Karpas-422 (cell line): Measurements from ENCODE around the gene ADARB2. TPM values are rescaled to one million over a fixed set of nuclear protein-coding genes. Genes with fewer than 3 reads are reported as not detected.
"Not testable (repeated sequence)": the region's sequence is repeated elsewhere in the genome, so short reads cannot be mapped to it uniquely, and the experiment has no call there.

Experiments used
- DNase-seq: peaks from one replicate; pipeline ENCODE4 v3.0.0-alpha.2; 2015
- H2AFZ ChIP-seq: fragments of 200-600 bp; sonication (generic); 2 replicates; pipeline ENCODE4 v1.6.1; 2014; ENCODE audit warnings: antibody characterized with exemption, low read length, mixed read lengths
- H3K27ac ChIP-seq: fragments of 200-600 bp; sonication (generic); 2 replicates; pipeline ENCODE4 v1.5.1; 2014; ENCODE audit warnings: mild to moderate bottlenecking, low read length, moderate library complexity
- H3K27me3 ChIP-seq: fragments of 200-600 bp; sonication (generic); 2 replicates; pipeline ENCODE4 v1.6.1; 2014; ENCODE audit warnings: low read length, mixed read lengths
- H3K36me3 ChIP-seq: fragments of 200-600 bp; sonication (generic); 2 replicates; pipeline ENCODE4 v1.6.1; 2014; ENCODE audit warnings: low read length, mixed read lengths; ENCODE audit not compliant: insufficient read depth
- H3K4me1 ChIP-seq: fragments of 200-600 bp; sonication (generic); 2 replicates; pipeline ENCODE4 v1.6.1; 2014; ENCODE audit warnings: mild to moderate bottlenecking, low read length, mixed read lengths
- H3K4me2 ChIP-seq: fragments of 200-600 bp; sonication (generic); 2 replicates; pipeline ENCODE4 v1.6.1; 2014; ENCODE audit warnings: low read length, low read depth, mild to moderate bottlenecking; ENCODE audit not compliant: poor library complexity, severe bottlenecking
- H3K4me3 ChIP-seq: fragments of 200-600 bp; sonication (generic); 2 replicates; pipeline ENCODE4 v1.5.1; 2014; ENCODE audit warnings: mild to moderate bottlenecking, antibody characterized with exemption, low read length, mixed read lengths
- H3K79me2 ChIP-seq: fragments of 200-600 bp; sonication (generic); 2 replicates; pipeline ENCODE4 v1.6.1; 2014; ENCODE audit warnings: mild to moderate bottlenecking, low read length, mixed read lengths
- H3K9ac ChIP-seq: fragments of 200-600 bp; sonication (generic); 2 replicates; pipeline ENCODE4 v1.6.0; 2014; ENCODE audit warnings: low read length
- H3K9me2 ChIP-seq: fragments of 200-600 bp; sonication (generic), shearing (Covaris generic); replicated peaks from 2 replicates; pipeline ENCODE4 v1.6.0; 2014; ENCODE audit warnings: mild to moderate bottlenecking, low read length, moderate library complexity; ENCODE audit not compliant: insufficient read depth
- H3K9me3 ChIP-seq: fragments of 300-700, 200-600 bp; sonication (generic); 2 replicates; pipeline ENCODE4 v1.6.1; 2014; ENCODE audit warnings: low read length, mixed read lengths
- H4K20me1 ChIP-seq: fragments of 200-600 bp; sonication (generic); 2 replicates; pipeline ENCODE4 v1.6.1; 2014; ENCODE audit warnings: mild to moderate bottlenecking, antibody characterized with exemption, low read length, low read depth; ENCODE audit not compliant: insufficient read depth
- total RNA-seq: library from RNA; depleted of rRNA; stranded (reverse); fragments of >200 nt; shearing (Covaris generic); gene quantifications from 2 replicates; pipeline ENCODE4 v1.2.3, GENCODE V29; 2014; ENCODE audit warnings: low replicate concordance

ADARB2 gene
- total RNA-seq, 1 experiment from 2014 or later: not detected

DNA sequence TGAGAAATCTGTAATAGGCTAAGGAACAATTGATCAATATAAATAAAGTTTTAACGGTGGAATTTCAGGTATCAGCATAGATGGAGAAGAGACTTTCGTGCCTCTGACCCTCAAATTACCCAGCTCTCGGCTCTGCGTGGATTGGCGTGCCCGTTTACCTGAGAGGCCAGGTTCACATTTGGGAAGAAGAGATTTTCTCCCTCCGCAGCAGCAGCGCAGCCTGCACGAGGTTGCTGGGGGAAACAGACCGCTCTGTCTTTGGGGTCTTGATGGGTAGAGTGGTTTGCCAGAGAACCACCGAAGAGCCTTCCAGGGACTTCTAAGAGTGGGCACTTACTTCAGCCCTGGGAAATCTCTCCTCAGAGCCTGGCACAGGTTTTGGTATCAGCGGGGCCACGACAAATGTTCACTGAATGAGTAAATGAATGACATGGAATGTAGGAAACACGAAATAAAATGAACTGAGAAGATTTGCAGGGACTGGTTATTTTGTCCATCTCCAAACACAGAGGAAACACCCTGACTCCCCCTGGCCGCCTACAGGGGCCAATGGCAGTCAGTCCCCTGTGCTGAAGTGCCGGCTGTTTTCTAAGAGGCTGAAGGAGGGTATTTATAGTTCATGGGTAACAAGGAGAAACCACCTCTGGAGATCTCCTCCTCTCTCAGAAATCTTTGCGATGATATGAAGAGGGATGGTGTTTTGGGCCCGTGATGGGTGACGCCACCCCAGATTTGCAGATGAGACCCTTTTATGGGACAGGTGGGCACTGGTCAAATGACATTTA is 338.5 kb downstream of the ADARB2 start:
- no peaks in the 10 kb centered on the region for H3K27me3 ChIP-seq
- H3K4me1 ChIP-seq: no peaks in the 10 kb centered on the region
- no peak overlapping the region for H3K4me2 ChIP-seq
- no peaks in the 10 kb centered on the region for H3K9me3 ChIP-seq
- H3K79me2 ChIP-seq: no peaks in the 10 kb centered on the region
- no peaks in the 10 kb centered on the region for H3K9me2 ChIP-seq
- H4K20me1 ChIP-seq: no peaks in the 10 kb centered on the region
- DNase-seq: no peak
- no peak overlapping the region for H3K4me3 ChIP-seq
- no peak overlapping the region for H2AFZ ChIP-seq
- H3K9ac ChIP-seq: no peak overlapping the region
- no peaks in the 10 kb centered on the region for H3K36me3 ChIP-seq
- H3K27ac ChIP-seq: no peak overlapping the region

DNA sequence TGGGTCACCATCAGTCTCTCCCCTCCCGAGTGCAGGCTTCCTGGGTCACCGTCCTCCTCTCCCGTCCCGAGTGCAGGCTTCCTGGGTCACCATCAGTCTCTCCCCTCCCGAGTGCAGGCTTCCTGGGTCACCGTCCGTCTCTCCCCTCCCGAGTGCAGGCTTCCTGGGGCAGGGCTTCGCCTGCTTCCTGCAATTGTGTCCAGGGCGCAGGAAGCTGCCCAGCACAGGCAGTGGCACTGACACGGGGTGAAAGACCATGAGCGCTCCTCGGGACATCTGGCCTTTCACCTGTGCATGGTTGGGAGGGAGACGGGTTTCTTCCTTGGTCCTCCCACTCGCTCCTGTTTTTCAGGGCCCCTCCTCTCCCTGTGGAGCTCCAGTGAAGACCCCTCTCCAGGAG is 339.2 kb downstream of the ADARB2 start:
- H3K36me3 ChIP-seq, H3K9me2 ChIP-seq, H3K4me1 ChIP-seq, H2AFZ ChIP-seq, H3K9me3 ChIP-seq, H3K4me3 ChIP-seq, DNase-seq, H4K20me1 ChIP-seq, H3K9ac ChIP-seq, H3K27ac ChIP-seq, H3K4me2 ChIP-seq, H3K27me3 ChIP-seq, H3K79me2 ChIP-seq: not testable (repeated sequence)

DNA sequence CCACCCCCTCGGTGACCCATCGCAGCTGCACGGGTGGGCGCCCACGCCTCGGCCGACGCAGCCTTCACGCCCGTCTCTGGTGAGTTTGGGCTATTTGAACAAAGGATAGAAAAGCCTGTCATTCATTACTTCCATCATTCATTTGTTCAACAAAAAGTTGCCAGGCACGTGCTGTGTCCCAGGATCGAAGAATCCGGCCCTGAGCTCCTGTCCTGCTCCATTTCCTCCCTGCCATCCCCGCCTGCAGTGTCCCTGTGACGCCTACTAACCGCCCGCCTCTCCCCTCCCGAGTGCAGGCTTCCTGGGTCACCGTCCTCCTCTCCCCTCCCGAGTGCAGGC is 341.1 kb downstream of the ADARB2 start:
- Histone ChIP-seq H3K4me1 (no peaks in the 10 kb centered on the region), H3K36me3 (no peaks in the 10 kb centered on the region), H3K9me2 (no peaks in the 10 kb centered on the region), H3K4me2 (no peak overlapping the region), H3K9ac (no peak overlapping the region), H3K9me3 (no peaks in the 10 kb centered on the region), H2AFZ (no peak overlapping the region), H3K27me3 (no peaks in the 10 kb centered on the region), H3K27ac (no peak overlapping the region), H3K79me2 (no peaks in the 10 kb centered on the region), H3K4me3 (no peak overlapping the region), H4K20me1 (no peaks in the 10 kb centered on the region)
- DNase-seq: no peak

- Histone ChIP-seq H3K9ac (no peak overlapping the region), H3K4me1 (no peaks in the 10 kb centered on the region), H3K79me2 (no peaks in the 10 kb centered on the region), H3K4me3 (no peak overlapping the region), H3K9me3 (no peaks in the 10 kb centered on the region), H3K9me2 (no peaks in the 10 kb centered on the region), H2AFZ (no peak overlapping the region), H4K20me1 (no peaks in the 10 kb centered on the region), H3K27me3 (no peaks in the 10 kb centered on the region), H3K4me2 (no peak overlapping the region), H3K27ac (no peak overlapping the region), H3K36me3 (no peaks in the 10 kb centered on the region)
- no peak for DNase-seq
Observed at GRCh38 chr10:1395481-1396296, 341.6 kb downstream of the ADARB2 start.

DNA sequence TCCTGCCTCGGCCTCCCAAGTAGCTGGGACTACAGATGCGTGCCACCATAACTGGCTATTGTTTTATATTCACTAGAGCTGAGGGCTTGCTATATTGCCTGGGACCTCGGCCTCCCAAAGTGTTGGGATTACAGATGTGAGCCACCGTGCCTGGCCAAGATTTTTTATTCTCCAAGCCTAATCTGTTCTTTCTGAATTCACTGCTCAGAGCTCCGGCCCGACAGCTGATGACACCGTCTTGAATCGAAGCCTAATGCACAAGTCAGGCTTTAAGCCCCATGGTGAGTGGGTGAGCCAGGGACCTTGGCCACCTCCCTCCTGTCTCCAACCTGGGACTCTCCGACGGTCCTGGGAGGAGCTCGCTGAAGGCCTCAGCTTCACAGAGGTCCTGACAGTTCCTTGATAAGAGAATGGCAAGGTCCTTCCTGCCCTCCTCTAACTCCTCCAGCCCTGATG is 342.3 kb downstream of the ADARB2 start:
- Histone ChIP-seq H3K4me2 (no peak overlapping the region), H3K27ac (no peak overlapping the region), H3K9ac (no peak overlapping the region), H4K20me1 (no peaks in the 10 kb centered on the region), H3K27me3 (no peaks in the 10 kb centered on the region), H2AFZ (no peak overlapping the region), H3K9me2 (no peaks in the 10 kb centered on the region), H3K9me3 (no peaks in the 10 kb centered on the region), H3K4me3 (no peak overlapping the region), H3K79me2 (no peaks in the 10 kb centered on the region), H3K36me3 (no peaks in the 10 kb centered on the region), H3K4me1 (peaks cover 3% of the 10 kb centered on the region; the same call in 1 of the 2 replicates)
- no peak for DNase-seq

- no peak for DNase-seq
- Histone ChIP-seq H3K9me3 (no peaks in the 10 kb centered on the region), H3K4me1 (peaks cover 4% of the 10 kb centered on the region; the same call in 1 of the 2 replicates), H3K27ac (no peak overlapping the region), H3K27me3 (no peaks in the 10 kb centered on the region), H3K36me3 (no peaks in the 10 kb centered on the region), H3K9ac (no peak overlapping the region), H2AFZ (no peak overlapping the region), H3K79me2 (no peaks in the 10 kb centered on the region), H3K4me3 (no peak overlapping the region), H4K20me1 (no peaks in the 10 kb centered on the region), H3K4me2 (no peak overlapping the region), H3K9me2 (no peaks in the 10 kb centered on the region)
Observed at GRCh38 chr10:1394155-1394912, 343.0 kb downstream of the ADARB2 start.

GRCh38 chr10:1393481-1393880 is 343.8 kb downstream of the ADARB2 start:
- H3K79me2 ChIP-seq: no peaks in the 10 kb centered on the region
- no peaks in the 10 kb centered on the region for H3K9me3 ChIP-seq
- no peak overlapping the region for H3K27ac ChIP-seq
- no peak overlapping the region for H3K4me3 ChIP-seq
- H2AFZ ChIP-seq: no peak overlapping the region
- H3K9me2 ChIP-seq: no peaks in the 10 kb centered on the region
- no peaks in the 10 kb centered on the region for H3K27me3 ChIP-seq
- no peak for DNase-seq
- no peak overlapping the region for H3K4me2 ChIP-seq
- no peak overlapping the region for H3K9ac ChIP-seq
- H4K20me1 ChIP-seq: no peaks in the 10 kb centered on the region
- no peaks in the 10 kb centered on the region for H3K36me3 ChIP-seq
- H3K4me1 ChIP-seq: peaks cover 4% of the 10 kb centered on the region; the same call in 1 of the 2 replicates

DNA sequence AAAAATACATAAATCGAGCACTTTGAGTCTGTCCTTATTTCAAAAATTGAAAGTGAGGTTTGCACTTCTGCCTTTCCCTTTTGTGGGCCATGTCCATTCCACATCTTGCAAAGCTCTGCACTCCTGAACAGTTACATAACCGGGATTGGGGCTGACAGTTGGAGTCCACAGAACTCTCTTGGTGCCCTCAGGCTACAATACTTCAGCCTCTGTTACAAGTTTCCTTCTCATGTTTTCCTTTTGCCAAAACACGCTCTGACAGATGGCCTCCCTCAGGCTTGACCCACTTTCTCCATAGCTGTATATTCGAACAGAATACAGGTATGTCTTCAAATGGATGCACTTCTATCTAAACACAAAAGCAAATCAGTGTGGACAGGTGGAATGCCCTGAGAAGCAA is 345.2 kb downstream of the ADARB2 start:
- Histone ChIP-seq H3K9me3 (no peaks in the 10 kb centered on the region), H4K20me1 (no peaks in the 10 kb centered on the region), H3K9ac (no peak overlapping the region), H3K79me2 (no peaks in the 10 kb centered on the region), H3K4me2 (no peak overlapping the region), H3K4me1 (peaks cover 4% of the 10 kb centered on the region; the same call in 1 of the 2 replicates), H3K36me3 (no peaks in the 10 kb centered on the region), H3K9me2 (no peaks in the 10 kb centered on the region), H3K4me3 (no peak overlapping the region), H3K27me3 (no peaks in the 10 kb centered on the region), H2AFZ (no peak overlapping the region), H3K27ac (no peak overlapping the region)
- DNase-seq: no peak
